HEK293T (cell line): ENCODE measurements around the gene CPNE6.

ENCODE experiments used
- CTCF ChIA-PET: fragments of 350-600 bp; formaldehyde crosslinking; extraction: SDS; loops from one replicate; lab custom pipeline; 2021; ENCODE audit warnings: antibody characterized with exemption, inconsistent platforms; lab: Yijun Ruan, JAX
- POLR2A ChIA-PET: fragments of 350-600 bp; formaldehyde crosslinking; extraction: SDS; loops from one replicate; lab custom pipeline; 2020; ENCODE audit warnings: antibody characterized with exemption, inconsistent platforms; lab: Yijun Ruan, JAX
- DNase-seq: peaks from one replicate; pipeline ENCODE4 v3.0.0; 2012; ENCODE audit warnings: mixed read lengths; ENCODE audit errors: extremely low spot score
- ARNT ChIP-seq: fragments of 450-650 bp; IDR thresholded peaks from 2 replicates; pipeline ENCODE4 v1.6.1; 2017; ENCODE audit warnings: mild to moderate bottlenecking
- BHLHE40 ChIP-seq: fragments of 450-650 bp; IDR thresholded peaks from 2 replicates; pipeline ENCODE4 v1.6.1; 2016; ENCODE audit warnings: mild to moderate bottlenecking, moderate library complexity, borderline replicate concordance
- CTBP1 ChIP-seq: fragments of 450-650 bp; IDR thresholded peaks from 2 replicates; pipeline ENCODE4 v1.6.1; 2016; ENCODE audit warnings: borderline replicate concordance
- ELF4 ChIP-seq: fragments of 450-650 bp; IDR thresholded peaks from 2 replicates; pipeline ENCODE4 v1.6.1; 2017; ENCODE audit warnings: antibody characterized with exemption
- FOXA1 ChIP-seq: fragments of 450-650 bp; IDR thresholded peaks from 2 replicates; pipeline ENCODE4 v1.6.1; 2016; ENCODE audit warnings: mild to moderate bottlenecking
- FOXK2 ChIP-seq: fragments of 450-650 bp; IDR thresholded peaks from 2 replicates; pipeline ENCODE4 v1.6.1; 2016; ENCODE audit warnings: mild to moderate bottlenecking
- FOXM1 ChIP-seq: fragments of 450-650 bp; IDR thresholded peaks from 2 replicates; pipeline ENCODE4 v1.6.1; 2017; ENCODE audit warnings: mild to moderate bottlenecking, borderline replicate concordance
- HDGF ChIP-seq: fragments of 450-650 bp; IDR thresholded peaks from 2 replicates; pipeline ENCODE4 v1.6.1; 2017; ENCODE audit warnings: antibody characterized with exemption, borderline replicate concordance
- L3MBTL2 ChIP-seq: fragments of 450-650 bp; conservative IDR thresholded peaks from 2 replicates; pipeline ENCODE4 v1.6.1; 2016; ENCODE audit warnings: mild to moderate bottlenecking
- LEF1 ChIP-seq: fragments of 450-650 bp; IDR thresholded peaks from 2 replicates; pipeline ENCODE4 v1.6.1; 2017; ENCODE audit warnings: mild to moderate bottlenecking, borderline replicate concordance
- NFRKB ChIP-seq: fragments of 450-650 bp; IDR thresholded peaks from 2 replicates; pipeline ENCODE4 v1.6.1; 2016; ENCODE audit warnings: mild to moderate bottlenecking, moderate library complexity
- PKNOX1 ChIP-seq: fragments of 450-650 bp; IDR thresholded peaks from 2 replicates; pipeline ENCODE4 v1.6.1; 2016
- SP1 ChIP-seq: fragments of 450-650 bp; IDR thresholded peaks from 2 replicates; pipeline ENCODE4 v1.6.1; 2017
- SUZ12 ChIP-seq: fragments of 450-650 bp; IDR thresholded peaks from 2 replicates; pipeline ENCODE4 v1.6.1; 2016; ENCODE audit warnings: mild to moderate bottlenecking
- TARDBP ChIP-seq: fragments of 450-650 bp; IDR thresholded peaks from 2 replicates; pipeline ENCODE4 v1.6.1; 2016
- ZNF384 ChIP-seq: fragments of 450-650 bp; IDR thresholded peaks from 2 replicates; pipeline ENCODE4 v1.6.1; 2016

The CPNE6 gene

GRCh38 chr14:24051176-24051788 is 20.1 kb upstream of the CPNE6 start:
- ChIA-PET CTCF (interaction anchor here (0.9 to 1.8 kb wide), 4 partner anchors 38 to 110 kb away, joined by 3 to 8 read pairs (median 6); partner anchors contain the start of gene IRF9), POLR2A (interaction anchor here (0.7 to 2.4 kb wide), 13 partner anchors 9 to 144 kb away, joined by 3 to 23 read pairs (median 8); partner anchors contain the start of genes DCAF11, EMC9, NRL and PCK2)
- no peak for DNase-seq
- TF ChIP-seq LEF1 (no peak), SUZ12 (no peak), SP1 (no peak), ARNT (no peak), FOXA1 (no peak), NFRKB (no peak), PKNOX1 (no peak), FOXM1 (no peak)

GRCh38 chr14:24051789-24052655 is 19.3 kb upstream of the CPNE6 start, which contains the start of gene CARMIL3:
Gene CARMIL3 (plus strand): TSS chr14:24052009. CDS start chr14:24052154, 145 bp downstream.
- DNase-seq, result peak; percentile 77
- POLR2A ChIA-PET, result interaction anchor here (0.6 to 2.4 kb wide), 16 partner anchors 10 to 161 kb away, joined by 3 to 23 read pairs (median 6); partner anchors contain the start of genes CHMP4A, DCAF11, EMC9 and NRL
- CTCF ChIA-PET, result interaction anchor here (0.9 to 1.8 kb wide), 4 partner anchors 37 to 109 kb away, joined by 3 to 8 read pairs (median 6); partner anchors contain the start of gene IRF9
- TF ChIP-seq L3MBTL2 (peak; percentile 10; the same call in 1 of the 2 replicates), BHLHE40 (no peak)

- DNase-seq, result no peak
- TF ChIP-seq ARNT (no peak), ELF4 (no peak), NFRKB (no peak), L3MBTL2 (no peak), FOXA1 (no peak), BHLHE40 (no peak), SUZ12 (no peak), LEF1 (no peak), FOXK2 (no peak)
- ChIA-PET POLR2A (interaction anchor here (0.6 to 2.4 kb wide), 10 partner anchors 11 to 160 kb away, joined by 3 to 23 read pairs (median 8); partner anchors contain the start of genes CHMP4A, DCAF11, EMC9 and NRL), CTCF (interaction anchor here (1.8 kb wide), 1 partner anchor 56 kb away, joined by 8 read pairs; no protein-coding TSS in a partner anchor)
Measured at GRCh38 chr14:24052656-24053547, 18.5 kb upstream of the CPNE6 start.

- no peak for DNase-seq
- POLR2A ChIA-PET, result interaction anchor here (0.8 to 2.4 kb wide), 7 partner anchors 18 to 158 kb away, joined by 3 to 13 read pairs (median 4); partner anchors contain the start of genes DCAF11, EMC9, NRL and PCK2
- CTCF ChIA-PET, result interaction anchor here (1.9 kb wide), 1 partner anchor 55 kb away, joined by 13 read pairs; no protein-coding TSS in a partner anchor
- TF ChIP-seq SUZ12 (no peak), SP1 (no peak), ARNT (no peak), FOXM1 (no peak), BHLHE40 (no peak)
Measured at GRCh38 chr14:24053548-24054323, 17.6 kb upstream of the CPNE6 start.

GRCh38 chr14:24054324-24054641 is 17.1 kb upstream of the CPNE6 start:
- CTCF ChIA-PET, result interaction anchor here (1.9 kb wide), 1 partner anchor 54 kb away, joined by 13 read pairs; no protein-coding TSS in a partner anchor
- POLR2A ChIA-PET, result interaction anchor here (0.8 to 2.4 kb wide), 6 partner anchors 18 to 158 kb away, joined by 3 to 13 read pairs (median 4); partner anchors contain the start of genes DCAF11, NRL and PCK2
- no peak for DNase-seq
- TF ChIP-seq LEF1, result no peak
- TF ChIP-seq FOXA1, result no peak
- no peak for TF ChIP-seq SP1
- TF ChIP-seq SUZ12, result no peak
- TF ChIP-seq TARDBP, result no peak
- TF ChIP-seq HDGF, result no peak
- no peak for TF ChIP-seq NFRKB
- no peak for TF ChIP-seq FOXK2
- no peak for TF ChIP-seq ZNF384
- no peak for TF ChIP-seq L3MBTL2

GRCh38 chr14:24054646-24055045 is 16.7 kb upstream of the CPNE6 start:
- DNase-seq, result no peak
- no peak for TF ChIP-seq BHLHE40
- no peak for TF ChIP-seq ARNT
- no peak for TF ChIP-seq SUZ12
- no peak for TF ChIP-seq FOXM1
- no peak for TF ChIP-seq NFRKB
- no peak for TF ChIP-seq CTBP1
- TF ChIP-seq FOXK2, result no peak
- TF ChIP-seq TARDBP, result no peak
- no peak for TF ChIP-seq FOXA1
- no peak for TF ChIP-seq ELF4
- TF ChIP-seq LEF1, result no peak
- TF ChIP-seq SP1, result no peak
- TF ChIP-seq ZNF384, result no peak
- no peak for TF ChIP-seq L3MBTL2
- ChIA-PET CTCF (interaction anchor here (1.9 to 6.9 kb wide), 2 partner anchors 37 to 54 kb away, joined by 13 to 153 read pairs; partner anchors contain the start of gene PCK2), POLR2A (interaction anchor here (1.0 to 2.4 kb wide), 4 partner anchors 38 to 157 kb away, joined by 3 to 13 read pairs (median 6); partner anchors contain the start of genes DCAF11, NRL and PCK2)
